T-helper 1 cell treated with Interleukin-12 subunit alpha and Interleukin-12 subunit beta and Interleukin-4 antibody, amounts not matched to agents 30 μg/mL and 1 μg/mL, for 36 hours (primary cell): ENCODE data around the gene UBE2Q2.
"Not testable (repeated sequence)": the region's sequence is repeated elsewhere in the genome, so short reads cannot be mapped to it uniquely, and the experiment has no call there.

Experiments
- H3K27ac Mint-ChIP-seq: one replicate; pipeline ENCODE4 v1.8.0; 2021; ENCODE audit warnings: mild to moderate bottlenecking, mixed read lengths
- H3K27me3 Mint-ChIP-seq: one replicate; pipeline ENCODE4 v1.8.0; 2021; ENCODE audit warnings: low read depth, mixed read lengths
- H3K36me3 Mint-ChIP-seq: one replicate; pipeline ENCODE4 v1.8.0; 2021; ENCODE audit warnings: low read depth, mixed read lengths
- H3K4me1 Mint-ChIP-seq: one replicate; pipeline ENCODE4 v1.8.0; 2021; ENCODE audit warnings: low read depth, mixed read lengths
- H3K4me3 Mint-ChIP-seq: one replicate; pipeline ENCODE4 v1.8.0; 2021; ENCODE audit warnings: mild to moderate bottlenecking, moderate library complexity, mixed read lengths
- H3K9me3 Mint-ChIP-seq: one replicate; pipeline ENCODE4 v1.8.0; 2021; ENCODE audit warnings: mixed read lengths

Gene UBE2Q2

DNA sequence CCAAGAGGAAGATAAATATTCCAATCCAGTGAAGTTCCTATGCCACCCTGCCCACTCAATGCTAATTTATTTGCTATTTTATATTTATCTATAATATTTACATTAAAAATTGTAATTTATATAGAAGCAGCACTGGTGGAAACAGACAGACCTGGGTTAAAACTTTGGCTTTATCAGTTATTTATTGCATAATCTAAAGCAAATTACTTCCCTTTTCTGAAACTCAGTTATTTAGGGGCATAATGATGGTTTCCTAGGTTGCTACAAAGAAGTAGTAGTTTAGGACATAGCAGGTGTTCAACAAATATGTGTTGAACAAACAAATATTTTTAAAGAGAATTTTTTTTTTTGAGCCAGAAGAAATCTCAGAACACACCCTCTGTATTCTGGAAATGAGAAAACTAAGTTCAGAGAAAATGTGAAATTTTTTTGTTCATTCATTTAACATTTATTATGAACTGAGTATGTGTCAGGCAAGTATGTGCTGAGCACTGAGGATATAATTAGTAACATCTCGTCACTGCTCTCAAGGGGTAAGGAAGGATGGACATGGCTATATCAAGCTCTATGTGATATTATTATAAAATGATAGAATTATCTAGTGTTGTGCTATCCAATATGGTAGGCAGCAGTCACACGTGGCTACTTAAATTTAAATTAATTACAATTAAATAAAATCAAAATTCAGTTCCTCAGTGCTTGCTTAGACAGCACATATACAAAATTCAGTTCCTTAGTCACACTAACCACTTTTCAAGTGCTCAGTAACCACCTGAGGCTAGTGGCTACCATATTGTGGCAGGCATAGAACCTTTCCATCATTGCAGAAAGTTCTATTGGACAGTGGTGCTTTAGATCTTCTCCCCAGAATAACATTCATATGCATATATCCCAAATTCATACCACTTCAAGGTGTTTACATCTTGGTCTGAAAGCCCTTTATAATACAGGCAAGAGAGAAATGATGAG is 7.0 kb upstream of the UBE2Q2 start:
- H3K9me3 Mint-ChIP-seq = no peaks in the 10 kb centered on the region
- no peak overlapping the region for H3K4me3 Mint-ChIP-seq
- H3K4me1 Mint-ChIP-seq = peaks cover 14% of the 10 kb centered on the region
- H3K27ac Mint-ChIP-seq = no peak overlapping the region
- peaks cover 5% of the 10 kb centered on the region for H3K27me3 Mint-ChIP-seq
- no peaks in the 10 kb centered on the region for H3K36me3 Mint-ChIP-seq

DNA sequence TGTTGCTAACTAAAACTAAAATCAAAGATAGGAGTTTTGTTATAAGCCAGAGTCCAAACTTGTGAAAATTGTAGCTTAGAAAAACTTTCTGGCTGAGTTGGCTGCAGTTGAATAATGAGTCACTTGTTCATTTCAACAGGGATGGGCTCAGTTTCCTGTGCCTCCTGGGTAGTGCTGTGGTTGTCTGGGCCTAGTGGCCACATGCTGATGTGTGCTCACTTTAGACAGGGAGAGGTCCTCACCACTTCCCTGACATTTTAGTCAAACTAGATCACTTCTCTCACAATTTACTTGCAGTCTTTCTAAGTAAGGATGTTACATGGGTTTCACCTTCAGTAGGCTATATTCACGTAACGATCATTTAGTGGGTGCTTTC is 6.3 kb upstream of the UBE2Q2 start:
- Mint-ChIP-seq H3K36me3 (no peaks in the 10 kb centered on the region), H3K27ac (no peak overlapping the region), H3K9me3 (no peaks in the 10 kb centered on the region), H3K4me3 (no peak overlapping the region), H3K27me3 (peaks cover 11% of the 10 kb centered on the region), H3K4me1 (peaks cover 7% of the 10 kb centered on the region)

DNA sequence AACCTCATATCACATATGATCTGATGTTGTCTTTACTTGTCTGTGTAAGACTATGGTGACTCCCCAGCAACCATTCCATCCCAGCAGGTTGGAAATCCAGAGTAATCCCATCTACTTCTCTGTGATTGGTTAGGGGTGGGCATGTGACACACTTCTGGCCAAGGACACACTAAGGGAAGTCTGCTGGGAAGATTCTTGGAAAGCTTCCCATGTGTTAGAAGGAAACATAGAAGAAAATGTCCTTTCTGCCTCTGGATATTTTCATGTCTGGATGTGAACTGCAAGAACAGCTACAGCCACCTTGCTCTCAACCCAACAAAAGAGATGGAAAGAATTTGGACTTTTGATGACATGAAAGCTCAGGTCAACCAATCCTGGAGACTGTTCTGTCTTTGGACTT is 2.6 kb upstream of the UBE2Q2 start:
- H3K36me3 Mint-ChIP-seq = peaks cover 13% of the 10 kb centered on the region
- no peak overlapping the region for H3K4me3 Mint-ChIP-seq
- H3K9me3 Mint-ChIP-seq = no peaks in the 10 kb centered on the region
- H3K27ac Mint-ChIP-seq = no peak overlapping the region
- peaks cover 19% of the 10 kb centered on the region for H3K27me3 Mint-ChIP-seq
- peaks cover 25% of the 10 kb centered on the region for H3K4me1 Mint-ChIP-seq

DNA sequence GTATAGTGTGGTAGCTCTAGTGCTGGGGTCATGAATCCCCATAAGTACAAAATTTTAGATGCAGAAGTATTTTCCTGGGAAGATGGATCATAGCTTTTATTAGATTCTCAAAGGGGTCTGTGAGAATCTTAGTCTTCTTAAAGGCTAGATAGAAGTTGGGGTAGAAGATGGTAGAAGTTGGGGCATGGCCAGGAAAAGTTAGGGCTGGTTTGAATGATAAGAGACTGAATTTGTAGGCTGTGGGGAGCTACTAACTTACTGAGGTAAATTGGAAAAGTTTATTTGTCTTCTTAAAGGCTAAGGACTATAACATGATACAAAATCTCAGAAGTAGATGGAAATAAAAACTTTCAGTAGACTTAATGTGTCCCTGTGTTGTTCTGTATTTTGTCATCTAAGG is 1.6 kb upstream of the UBE2Q2 start:
- H3K36me3 Mint-ChIP-seq = peaks cover 16% of the 10 kb centered on the region
- H3K9me3 Mint-ChIP-seq = no peaks in the 10 kb centered on the region
- no peak overlapping the region for H3K27ac Mint-ChIP-seq
- H3K27me3 Mint-ChIP-seq = peaks cover 19% of the 10 kb centered on the region
- peak overlapping the region; percentile 15 for H3K4me3 Mint-ChIP-seq
- peaks cover 30% of the 10 kb centered on the region for H3K4me1 Mint-ChIP-seq

DNA sequence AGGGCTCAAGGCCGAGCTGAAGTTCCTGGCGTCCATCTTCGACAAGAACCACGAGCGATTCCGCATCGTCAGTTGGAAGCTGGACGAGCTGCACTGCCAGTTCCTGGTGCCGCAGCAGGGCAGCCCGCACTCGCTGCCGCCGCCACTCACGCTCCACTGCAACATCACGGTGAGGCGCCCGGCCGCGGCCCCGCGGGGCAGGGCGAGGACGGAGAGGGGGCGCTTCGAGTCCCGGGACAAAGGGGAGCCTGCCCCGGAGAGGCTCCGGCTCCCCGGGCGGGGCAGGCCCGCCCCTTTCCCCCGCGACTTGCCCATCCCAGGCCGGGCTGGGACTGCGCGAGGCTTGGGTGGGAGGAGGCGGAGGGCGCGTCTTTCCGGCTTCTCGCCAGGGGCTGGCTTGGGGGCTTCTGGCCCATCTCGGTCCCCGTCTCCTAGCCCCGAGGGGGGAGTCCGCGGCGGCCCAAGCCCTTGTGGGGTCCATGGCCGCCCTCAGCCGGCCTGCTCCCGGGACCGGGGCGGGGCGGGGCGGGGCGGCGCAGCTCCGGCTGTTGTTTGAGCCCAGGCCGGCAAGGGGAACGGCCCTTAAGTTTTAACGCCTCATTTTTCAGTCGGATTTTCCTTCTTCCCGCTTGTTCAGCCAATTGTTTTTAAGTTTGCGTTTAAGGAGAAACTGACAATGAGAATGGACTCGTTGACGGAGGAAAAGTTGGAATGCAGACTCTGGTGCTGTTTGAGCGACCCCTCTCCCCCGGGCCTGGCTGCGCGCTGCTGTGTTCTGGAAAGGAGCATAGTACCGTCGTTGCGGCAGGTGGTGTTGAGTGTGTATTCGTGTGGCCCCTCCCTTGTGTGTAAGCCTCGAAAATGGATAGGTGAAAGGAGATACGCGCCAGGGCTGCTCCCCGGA is 683 bp downstream of the UBE2Q2 start:
- Mint-ChIP-seq H3K36me3 (peaks cover 20% of the 10 kb centered on the region), H3K4me1 (peaks cover 49% of the 10 kb centered on the region), H3K4me3 (peak overlapping the region; percentile 91), H3K27me3 (peaks cover 19% of the 10 kb centered on the region), H3K9me3 (no peaks in the 10 kb centered on the region), H3K27ac (peak overlapping the region; percentile 89)

DNA sequence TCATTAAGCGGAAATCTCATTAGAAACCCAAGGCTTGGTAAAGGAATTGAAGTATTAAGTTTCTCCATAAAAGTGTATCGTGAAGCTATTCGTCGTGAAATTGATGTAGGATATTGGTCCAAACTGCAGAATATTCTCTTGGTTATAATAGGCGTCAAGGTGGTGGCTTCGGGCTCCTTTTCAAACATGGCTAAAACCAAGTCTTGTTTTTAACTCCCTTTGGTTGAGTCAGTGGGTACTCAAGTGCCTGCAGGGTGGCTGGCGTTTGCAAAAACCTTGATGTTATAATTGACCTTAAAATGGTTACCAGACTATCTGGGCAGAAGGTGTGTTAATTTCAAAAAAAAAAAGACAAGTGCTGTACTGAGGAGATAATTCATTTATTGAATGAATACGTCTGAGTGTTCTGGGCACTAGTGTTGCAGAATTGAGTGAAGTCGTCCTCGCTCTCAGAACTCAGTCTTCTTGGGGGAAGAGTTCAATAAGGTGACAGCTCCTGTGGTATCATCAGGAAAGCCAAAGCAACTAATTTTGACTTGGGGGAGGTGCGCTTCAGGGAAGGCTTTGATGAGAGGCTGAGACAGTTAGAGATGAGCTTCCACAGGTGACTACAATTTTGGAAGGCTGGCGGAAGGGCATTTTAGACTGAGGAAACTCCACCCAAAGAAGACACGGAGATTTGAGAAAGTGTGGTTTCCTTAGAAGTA is 1.5 kb downstream of the UBE2Q2 start:
- H3K27me3 Mint-ChIP-seq = peaks cover 19% of the 10 kb centered on the region
- peaks cover 56% of the 10 kb centered on the region for H3K4me1 Mint-ChIP-seq
- H3K4me3 Mint-ChIP-seq = peak overlapping the region; percentile 91
- no peaks in the 10 kb centered on the region for H3K9me3 Mint-ChIP-seq
- peaks cover 27% of the 10 kb centered on the region for H3K36me3 Mint-ChIP-seq
- H3K27ac Mint-ChIP-seq = peak overlapping the region; percentile 89

DNA sequence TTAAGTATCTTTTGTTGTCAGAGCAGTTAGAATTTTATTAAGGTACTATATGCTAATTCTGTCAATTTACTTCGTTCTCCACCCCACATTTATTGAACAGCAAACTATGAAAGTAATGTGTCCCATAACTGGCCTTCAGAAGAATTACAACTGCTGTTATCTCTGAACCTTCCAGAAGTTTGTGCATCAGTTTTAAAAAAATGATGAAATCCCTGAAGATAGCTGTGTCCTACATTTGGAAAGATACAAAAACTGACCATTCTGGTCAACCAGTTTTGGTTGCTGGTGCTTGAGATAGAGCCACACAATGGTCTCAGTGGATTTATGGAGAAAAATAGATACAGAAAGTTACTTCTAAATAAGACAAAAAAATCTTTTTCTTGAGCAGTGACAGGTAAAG is 5.9 kb downstream of the UBE2Q2 start:
- Mint-ChIP-seq H3K27me3 (no peaks in the 10 kb centered on the region), H3K4me3 (no peak overlapping the region), H3K36me3 (peaks cover 34% of the 10 kb centered on the region), H3K9me3 (no peaks in the 10 kb centered on the region), H3K4me1 (peaks cover 63% of the 10 kb centered on the region), H3K27ac (no peak overlapping the region)

DNA sequence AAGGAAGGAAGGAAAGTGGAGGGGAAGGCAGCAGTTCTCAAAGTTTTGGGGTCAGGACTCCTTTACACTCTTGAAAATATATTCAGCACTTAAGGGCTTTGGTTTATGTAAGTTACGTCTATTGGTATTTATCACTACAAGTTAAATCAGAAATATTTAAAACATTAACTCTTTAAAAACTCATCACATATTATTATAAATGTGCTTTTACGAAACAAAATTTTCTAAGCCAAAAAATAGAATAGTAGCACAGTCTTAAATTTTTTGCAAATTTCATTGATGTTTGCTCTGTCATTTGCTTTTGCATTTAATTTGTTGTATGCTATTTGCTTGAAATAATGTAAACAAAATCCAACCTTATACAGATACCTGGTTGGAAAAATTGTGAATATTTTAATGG is 7.5 kb downstream of the UBE2Q2 start:
- Mint-ChIP-seq H3K4me3 (no peak overlapping the region), H3K9me3 (no peaks in the 10 kb centered on the region), H3K27me3 (no peaks in the 10 kb centered on the region), H3K27ac (no peak overlapping the region), H3K4me1 (peaks cover 49% of the 10 kb centered on the region), H3K36me3 (peaks cover 25% of the 10 kb centered on the region)

DNA sequence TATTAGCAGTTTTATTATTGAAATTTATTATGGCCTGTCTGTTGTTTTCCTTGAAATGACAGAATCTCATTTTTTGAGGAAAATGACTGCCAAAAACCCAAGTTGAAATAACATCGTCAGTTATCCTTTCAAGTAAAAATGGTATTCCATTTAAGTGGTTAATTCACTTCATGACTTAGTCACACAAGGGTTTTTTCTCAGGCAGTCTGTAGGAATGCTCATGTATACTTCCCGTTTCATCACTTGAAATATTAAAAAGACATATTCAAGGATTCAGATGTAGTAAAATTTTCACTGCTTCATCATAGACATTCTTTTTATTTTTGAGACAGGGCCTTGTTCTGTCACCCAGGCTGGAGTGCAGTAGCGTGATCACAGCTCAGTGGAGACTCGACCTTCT is 8.3 kb downstream of the UBE2Q2 start:
- H3K27me3 Mint-ChIP-seq, H3K4me3 Mint-ChIP-seq, H3K27ac Mint-ChIP-seq, H3K9me3 Mint-ChIP-seq: not testable (repeated sequence)
- H3K36me3 Mint-ChIP-seq = peaks cover 23% of the 10 kb centered on the region
- peaks cover 45% of the 10 kb centered on the region for H3K4me1 Mint-ChIP-seq

DNA sequence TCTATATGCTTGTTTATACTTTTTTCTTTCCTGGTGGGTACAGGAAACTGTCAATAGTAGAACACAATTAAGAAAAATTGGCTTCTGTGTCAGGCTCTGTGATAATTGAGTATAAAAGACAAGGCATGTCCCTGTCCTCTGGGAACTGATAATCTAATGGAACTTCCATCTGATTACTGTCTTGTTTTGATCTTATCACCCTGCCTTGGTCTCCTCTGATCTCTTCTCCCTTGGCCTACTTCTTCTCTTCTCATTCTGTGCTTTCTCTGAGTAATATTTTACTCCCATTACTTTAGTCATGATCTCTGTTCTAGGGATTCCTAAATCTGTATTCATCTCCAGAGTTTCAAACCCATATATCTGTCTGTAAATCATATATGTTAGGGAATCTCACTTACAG is 14.6 kb downstream of the UBE2Q2 start:
- Mint-ChIP-seq H3K36me3 (peaks cover 36% of the 10 kb centered on the region), H3K27me3 (no peaks in the 10 kb centered on the region), H3K9me3 (no peaks in the 10 kb centered on the region), H3K4me1 (peaks cover 21% of the 10 kb centered on the region), H3K4me3 (no peak overlapping the region), H3K27ac (no peak overlapping the region)

DNA sequence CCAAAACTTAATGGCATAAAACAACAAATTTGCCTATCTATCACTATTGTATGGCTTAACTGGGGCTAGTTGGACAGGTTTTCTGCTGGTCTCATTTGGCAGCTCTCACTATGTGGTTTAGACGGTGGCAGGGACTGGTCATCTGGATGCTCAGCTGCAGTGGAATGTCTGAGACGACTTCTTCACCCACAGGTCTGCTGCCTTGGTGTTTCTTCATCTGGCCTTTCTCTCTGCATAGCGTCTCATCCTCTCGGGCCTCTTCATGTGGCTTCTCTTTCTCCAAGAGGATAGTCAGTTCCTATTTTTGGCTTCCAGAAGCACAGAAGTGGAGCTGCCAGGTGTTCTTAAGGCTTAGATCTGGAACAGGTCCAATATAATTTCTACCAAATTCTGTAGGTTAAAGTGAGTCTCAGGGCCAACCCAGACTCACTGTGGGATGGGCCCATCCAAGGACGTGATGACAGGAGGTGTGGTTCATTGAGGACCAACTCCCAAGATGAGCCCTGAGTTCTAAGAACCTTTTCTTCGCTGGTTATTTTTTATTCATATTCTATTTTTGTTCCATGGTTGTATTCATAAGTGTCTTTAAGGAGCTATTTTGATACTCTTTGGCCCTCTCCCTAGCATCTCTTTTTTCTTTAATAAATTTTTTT is 18.6 kb downstream of the UBE2Q2 start:
- Mint-ChIP-seq H3K27me3 (no peaks in the 10 kb centered on the region), H3K4me3 (no peak overlapping the region), H3K36me3 (peaks cover 39% of the 10 kb centered on the region), H3K9me3 (no peaks in the 10 kb centered on the region), H3K27ac (no peak overlapping the region), H3K4me1 (peaks cover 29% of the 10 kb centered on the region)

DNA sequence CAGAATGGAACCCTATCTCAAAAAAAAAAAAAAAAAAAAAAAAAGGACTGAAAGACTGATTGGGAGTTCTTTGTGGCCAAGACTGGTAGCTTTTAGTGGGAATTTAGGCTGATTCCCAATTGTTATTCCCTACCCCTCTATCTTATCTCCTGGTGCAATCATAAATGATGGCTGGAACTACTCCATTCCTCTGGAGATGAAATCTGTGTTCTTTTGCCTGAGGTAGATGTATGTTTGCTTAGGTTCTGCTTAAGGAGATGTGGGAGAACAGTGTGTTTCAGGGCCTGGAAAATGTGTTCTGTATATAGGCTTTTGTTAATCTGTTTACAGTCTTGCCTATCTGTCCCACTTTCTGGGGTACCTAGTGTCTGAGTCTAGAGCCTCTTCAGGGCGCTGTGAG is 19.5 kb downstream of the UBE2Q2 start:
- no peak overlapping the region for H3K4me3 Mint-ChIP-seq
- peaks cover 35% of the 10 kb centered on the region for H3K4me1 Mint-ChIP-seq
- H3K27ac Mint-ChIP-seq = no peak overlapping the region
- H3K9me3 Mint-ChIP-seq = no peaks in the 10 kb centered on the region
- H3K27me3 Mint-ChIP-seq = no peaks in the 10 kb centered on the region
- H3K36me3 Mint-ChIP-seq = peaks cover 37% of the 10 kb centered on the region

DNA sequence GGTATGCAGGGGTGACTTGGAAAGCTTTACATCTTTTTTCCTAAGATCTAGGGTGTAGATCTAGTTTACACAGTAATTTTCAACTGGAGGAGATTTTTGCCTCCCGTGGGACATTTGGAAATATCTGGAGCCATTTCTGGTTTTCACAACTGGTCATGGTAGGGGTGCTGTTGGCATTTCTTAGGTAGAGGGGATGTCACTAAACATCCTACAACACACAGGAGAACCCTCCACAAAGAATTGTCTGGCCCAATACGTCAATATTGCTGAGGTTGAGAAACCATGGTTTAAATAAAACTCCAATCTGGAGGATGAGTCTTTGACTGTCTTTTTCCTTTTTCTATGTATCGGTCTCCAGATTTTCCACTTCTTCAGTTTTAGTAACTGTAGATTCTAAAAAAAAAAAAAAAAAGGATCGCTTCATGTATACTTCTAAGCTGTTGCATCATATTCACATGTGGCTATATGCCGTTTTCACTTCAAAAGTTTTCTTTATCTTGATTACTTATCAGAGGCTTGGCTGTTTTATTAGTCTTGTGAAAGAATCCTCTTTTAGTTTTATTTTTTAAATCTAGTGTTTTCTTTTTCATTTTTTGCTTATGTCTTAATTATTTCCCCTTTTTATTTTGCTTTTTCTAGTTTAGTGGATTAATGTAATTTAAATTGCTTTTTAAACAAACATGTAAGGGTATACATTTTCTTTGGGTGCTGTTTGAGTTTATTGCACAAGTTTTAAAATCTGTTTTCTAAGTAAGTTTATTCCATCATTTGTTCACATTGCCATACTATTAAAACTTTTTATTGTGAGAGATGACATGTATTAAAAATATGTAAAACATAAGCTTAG is 21.2 kb downstream of the UBE2Q2 start:
- no peak overlapping the region for H3K27ac Mint-ChIP-seq
- peaks cover 31% of the 10 kb centered on the region for H3K36me3 Mint-ChIP-seq
- peaks cover 26% of the 10 kb centered on the region for H3K4me1 Mint-ChIP-seq
- H3K9me3 Mint-ChIP-seq = no peaks in the 10 kb centered on the region
- no peaks in the 10 kb centered on the region for H3K27me3 Mint-ChIP-seq
- H3K4me3 Mint-ChIP-seq = no peak overlapping the region
